ENCODE data around the gene SERPINB3.
"Not testable (repeated sequence)": the region's sequence is repeated elsewhere in the genome, so short reads cannot be mapped to it uniquely, and the experiment has no call there.

The SERPINB3 gene

DNA sequence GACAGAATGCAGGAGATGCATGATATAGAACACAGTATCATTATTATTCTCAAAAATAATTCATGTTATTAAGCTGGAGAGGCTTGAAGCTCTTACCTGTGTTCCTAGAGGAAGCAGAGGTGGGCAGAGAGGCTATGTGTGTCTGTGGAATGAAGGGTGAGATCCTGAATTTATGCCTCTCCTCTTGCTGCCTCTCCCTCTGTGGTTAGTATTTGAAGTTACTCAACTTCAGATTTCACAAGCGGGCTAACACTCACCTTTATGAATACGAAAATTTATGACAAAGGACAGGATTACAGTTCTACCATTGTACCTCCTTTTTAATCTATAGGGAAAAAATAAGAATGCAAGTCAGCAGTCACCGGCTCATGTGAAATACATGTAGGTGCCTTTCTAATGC is at the start of gene SERPINB3:
Gene SERPINB3 (minus strand): TSS at position 144 of the 400 bp plus-strand sequence. CDS start 677 bp downstream, outside the sequence.
- not testable (repeated sequence) for DNase-seq (ENCODE audit: low spot score)

DNA sequence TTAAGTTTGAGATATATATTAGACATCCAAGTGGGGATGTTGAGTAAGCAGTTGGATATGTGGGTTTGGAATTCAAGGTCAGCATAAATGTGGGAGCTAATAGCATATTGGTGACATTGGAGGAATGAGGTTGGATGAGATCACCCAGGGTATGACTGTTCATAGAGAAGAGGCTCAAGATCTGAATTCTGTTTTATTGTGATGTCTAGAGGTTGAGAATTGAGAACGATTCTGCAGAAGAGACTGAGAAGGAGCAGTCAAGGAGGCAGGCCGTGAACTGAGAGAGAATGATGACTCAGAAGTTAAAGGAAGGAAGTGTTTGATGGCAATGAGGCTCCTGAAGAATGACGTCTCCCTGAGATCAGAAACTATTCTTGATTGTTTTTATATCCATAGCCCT is 47.0 kb upstream of the SERPINB3 start:
- no peak for DNase-seq (ENCODE audit: low spot score)

DNA sequence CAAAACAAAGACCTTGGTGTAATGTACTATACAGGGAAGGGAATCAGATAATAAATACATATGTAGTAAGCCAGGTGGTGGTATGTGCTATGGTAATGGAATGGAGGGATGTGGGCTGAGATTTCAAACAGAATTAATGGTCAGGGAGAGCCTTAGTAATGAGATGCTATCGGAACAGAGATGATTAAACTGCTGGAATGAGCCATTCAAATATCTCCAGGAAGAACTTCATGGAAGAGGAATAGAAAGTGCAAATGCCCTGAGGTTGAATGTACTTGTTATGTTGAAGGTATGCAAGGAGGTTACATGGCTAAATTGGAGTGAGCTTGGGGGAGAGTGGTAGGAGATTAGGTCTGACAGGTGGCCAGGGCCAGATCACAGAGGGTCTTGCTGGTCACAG is 46.1 kb upstream of the SERPINB3 start:
- no peak for DNase-seq (ENCODE audit: low spot score)

DNA sequence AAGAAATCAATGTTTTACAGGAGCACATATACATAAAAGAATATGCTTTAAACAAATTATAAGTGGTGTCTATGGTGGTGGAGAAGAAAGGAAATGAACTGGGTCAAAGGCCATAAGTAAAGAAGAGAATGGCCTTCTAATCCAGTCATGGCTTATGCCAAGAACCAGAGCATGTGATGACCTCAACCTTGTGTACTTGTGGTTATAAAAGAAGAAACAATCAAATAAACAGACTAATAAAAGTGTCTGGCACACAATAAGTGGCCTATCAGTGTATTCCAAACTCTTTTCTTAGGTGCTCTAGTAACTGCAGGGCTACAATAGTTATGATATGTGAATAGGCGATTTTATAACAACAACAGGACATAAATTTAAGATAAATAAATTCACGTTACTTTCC is 43.7 kb upstream of the SERPINB3 start:
- no peak for DNase-seq (ENCODE audit: low spot score)

DNA sequence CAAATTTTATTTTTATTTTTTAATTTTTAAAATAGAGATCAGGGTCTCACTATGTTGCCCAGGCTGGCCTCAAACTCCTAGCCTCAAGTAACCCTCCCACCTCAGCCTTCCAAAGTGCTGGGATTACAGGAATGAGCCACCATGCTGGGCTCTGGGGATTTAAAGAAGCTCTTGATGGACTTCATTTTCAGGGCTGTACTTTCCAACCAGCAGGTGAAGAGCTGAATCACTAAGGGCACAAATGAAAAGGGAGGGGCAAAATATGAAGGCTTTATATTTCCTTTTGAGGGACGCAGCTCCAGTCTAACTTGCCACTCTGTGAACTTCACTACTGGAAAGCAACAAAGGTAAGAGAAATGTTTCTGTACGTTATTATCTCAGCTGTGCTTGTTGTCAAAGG is 41.0 kb upstream of the SERPINB3 start, which contains the start of gene SERPINB11:
Gene SERPINB11 (plus strand): TSS at position 301 of the 400 bp plus-strand sequence. CDS start 7,234 bp downstream, outside the sequence.
- DNase-seq (ENCODE audit: low spot score) = no peak

DNA sequence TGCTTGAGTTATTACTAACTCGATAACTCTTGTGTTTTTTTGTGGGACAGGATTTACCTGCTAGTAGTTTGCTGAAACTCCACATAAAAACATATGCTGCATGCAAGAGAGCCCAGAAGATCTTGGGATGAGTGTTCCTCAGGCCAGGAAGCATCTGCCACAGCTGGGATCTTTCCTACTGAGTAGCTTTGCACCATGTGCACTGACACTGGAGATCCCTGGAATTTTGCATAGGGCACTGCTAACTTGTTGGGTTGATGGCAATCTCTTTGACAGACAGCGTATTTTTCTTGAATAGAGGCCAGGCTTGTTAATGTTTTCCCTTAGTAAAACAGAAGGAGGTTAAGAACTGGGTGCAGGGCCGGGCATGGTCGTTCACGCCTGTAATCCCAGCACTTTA is 40.3 kb upstream of the SERPINB3 start:
- no peak for DNase-seq (ENCODE audit: low spot score)

DNA sequence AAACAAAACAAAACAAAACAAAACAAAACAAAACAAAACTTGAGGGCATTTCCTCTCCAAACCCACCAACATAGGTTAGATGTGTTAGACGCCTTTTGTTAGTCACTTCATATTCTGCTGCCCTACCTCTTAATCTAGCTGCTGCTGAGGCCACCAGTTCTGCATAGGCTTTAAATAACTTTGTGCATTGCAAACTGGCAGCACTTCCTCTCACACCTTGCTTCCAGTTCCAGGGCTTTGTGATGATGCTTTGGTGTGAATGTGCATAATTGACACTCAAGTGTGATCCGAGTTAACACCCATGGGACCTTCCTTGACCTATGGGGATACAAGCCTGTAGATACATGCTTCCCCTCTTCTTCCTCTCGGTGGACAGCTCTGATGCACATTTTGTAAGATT is 38.8 kb upstream of the SERPINB3 start:
- no peak for DNase-seq (ENCODE audit: low spot score)

DNA sequence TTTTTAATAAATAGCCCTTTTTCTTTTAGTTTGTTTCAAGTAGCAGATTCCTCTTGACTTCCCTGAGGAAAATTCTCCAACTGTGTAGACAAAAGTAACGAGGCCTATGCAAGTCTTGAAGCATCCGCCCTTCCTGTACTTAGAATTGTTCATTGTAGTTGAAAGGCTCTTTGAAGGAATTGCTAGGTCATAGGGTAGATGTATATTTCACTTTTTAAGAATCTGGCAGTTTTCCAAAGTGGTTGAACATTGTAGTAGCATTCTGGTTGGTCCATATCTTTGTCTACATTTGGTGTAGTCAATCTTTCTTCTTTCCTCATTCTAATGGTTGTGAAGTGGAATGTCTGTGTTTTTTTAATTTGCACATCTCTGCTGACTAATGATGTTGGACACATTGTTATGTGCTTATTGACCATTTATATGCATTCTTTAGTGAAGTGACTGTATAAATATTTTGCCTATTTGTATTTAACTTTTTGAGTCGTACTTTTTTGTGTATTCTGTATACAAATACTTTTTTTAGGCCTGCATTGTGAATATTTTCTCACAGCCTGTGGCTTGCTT is 35.5 kb upstream of the SERPINB3 start:
- DNase-seq (ENCODE audit: low spot score) = no peak

DNA sequence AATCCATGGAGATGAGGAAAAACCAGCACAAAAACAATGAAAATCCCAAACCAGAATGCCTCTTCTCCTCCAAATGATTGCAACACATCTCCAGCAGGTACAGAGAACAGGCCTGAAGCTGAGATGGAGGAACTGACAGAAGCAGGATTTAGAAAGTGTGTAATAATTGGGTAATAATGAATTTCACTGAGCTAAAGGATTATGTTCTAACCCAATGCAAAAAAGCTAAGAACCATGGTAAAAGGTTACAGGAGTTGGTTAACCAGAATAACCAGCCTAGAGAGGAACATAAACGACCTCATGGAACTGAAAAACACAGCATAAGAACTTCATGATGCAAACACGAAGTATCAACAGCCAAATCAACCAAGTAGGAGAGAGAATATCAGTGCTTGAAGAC is 27.4 kb upstream of the SERPINB3 start:
- DNase-seq (ENCODE audit: low spot score) = no peak

DNA sequence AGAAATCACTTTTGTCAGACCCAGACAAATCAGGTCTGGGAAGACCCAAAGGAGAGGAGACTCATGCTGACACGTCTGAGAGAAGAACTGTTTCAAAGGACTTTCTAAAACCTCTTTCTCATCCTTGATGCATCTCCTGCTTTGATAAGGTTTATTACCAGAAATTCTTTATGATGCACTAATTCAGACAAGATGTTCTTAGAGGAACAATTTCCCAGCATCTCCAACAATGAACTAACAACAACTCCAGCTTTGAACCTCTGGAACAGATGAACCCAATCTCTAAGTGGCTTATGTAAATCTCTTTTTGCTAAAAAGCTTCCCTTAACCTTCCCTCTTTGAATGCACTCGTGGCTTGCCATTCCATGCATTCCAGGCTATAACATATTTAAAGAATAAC is 25.2 kb upstream of the SERPINB3 start:
- no peak for DNase-seq (ENCODE audit: low spot score)

DNA sequence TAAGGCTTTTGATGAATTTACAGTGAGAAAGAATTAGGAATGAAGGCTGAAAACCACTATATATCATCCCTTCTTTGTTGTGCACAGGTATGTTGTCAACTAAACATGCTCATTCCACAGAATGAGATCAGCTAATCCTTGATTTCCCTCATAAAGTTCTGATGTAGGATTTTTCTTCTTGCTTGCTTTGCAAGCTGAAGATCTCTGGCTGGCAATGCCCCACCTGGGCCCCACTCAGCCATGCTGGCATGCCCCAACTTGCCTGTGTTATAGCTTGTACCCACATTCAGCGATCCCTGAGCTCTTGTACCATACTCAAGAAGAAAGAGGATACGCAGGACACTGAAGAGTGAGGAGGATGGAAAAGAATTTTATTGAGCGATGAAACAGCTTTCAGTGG is 23.0 kb upstream of the SERPINB3 start:
- no peak for DNase-seq (ENCODE audit: low spot score)

DNA sequence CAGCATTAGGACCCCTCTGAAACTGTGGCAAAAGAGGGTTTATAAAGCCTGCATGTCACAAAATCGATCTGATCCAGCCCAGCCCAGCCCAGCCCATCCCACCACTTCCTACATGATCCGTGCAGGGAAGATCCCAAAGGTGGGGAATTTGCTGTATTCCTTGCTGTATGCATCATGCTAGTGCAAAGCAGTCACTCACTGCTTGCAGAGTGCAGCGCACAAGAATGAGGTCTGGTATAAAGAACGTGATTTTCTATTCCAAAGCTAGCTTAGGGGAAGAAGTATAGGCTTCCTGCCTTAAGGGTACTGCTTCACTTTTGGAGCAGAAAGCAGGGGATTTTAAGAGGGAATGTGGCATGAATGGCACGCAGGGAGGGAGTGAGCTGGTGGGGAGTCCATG is 22.2 kb upstream of the SERPINB3 start:
- no peak for DNase-seq (ENCODE audit: low spot score)

DNA sequence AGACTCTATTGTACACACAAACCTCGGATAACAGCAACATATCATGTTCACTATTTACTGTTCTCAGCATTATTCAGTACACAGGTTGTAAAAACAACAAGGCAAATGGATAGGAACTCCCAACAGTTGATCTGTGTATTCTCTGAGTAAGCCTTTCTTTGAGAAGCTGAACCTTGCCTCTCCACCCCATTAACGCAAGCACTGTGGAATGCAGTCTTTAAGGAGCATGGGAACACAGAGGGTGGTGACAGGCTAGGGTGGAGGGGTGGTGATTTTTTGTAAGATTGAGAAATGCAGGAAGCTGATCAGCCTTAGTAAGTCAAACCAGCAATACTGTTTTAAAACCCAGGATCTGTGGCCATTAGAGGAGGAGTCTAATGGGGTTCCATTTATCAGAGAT is 21.5 kb upstream of the SERPINB3 start:
- DNase-seq (ENCODE audit: low spot score) = no peak

DNA sequence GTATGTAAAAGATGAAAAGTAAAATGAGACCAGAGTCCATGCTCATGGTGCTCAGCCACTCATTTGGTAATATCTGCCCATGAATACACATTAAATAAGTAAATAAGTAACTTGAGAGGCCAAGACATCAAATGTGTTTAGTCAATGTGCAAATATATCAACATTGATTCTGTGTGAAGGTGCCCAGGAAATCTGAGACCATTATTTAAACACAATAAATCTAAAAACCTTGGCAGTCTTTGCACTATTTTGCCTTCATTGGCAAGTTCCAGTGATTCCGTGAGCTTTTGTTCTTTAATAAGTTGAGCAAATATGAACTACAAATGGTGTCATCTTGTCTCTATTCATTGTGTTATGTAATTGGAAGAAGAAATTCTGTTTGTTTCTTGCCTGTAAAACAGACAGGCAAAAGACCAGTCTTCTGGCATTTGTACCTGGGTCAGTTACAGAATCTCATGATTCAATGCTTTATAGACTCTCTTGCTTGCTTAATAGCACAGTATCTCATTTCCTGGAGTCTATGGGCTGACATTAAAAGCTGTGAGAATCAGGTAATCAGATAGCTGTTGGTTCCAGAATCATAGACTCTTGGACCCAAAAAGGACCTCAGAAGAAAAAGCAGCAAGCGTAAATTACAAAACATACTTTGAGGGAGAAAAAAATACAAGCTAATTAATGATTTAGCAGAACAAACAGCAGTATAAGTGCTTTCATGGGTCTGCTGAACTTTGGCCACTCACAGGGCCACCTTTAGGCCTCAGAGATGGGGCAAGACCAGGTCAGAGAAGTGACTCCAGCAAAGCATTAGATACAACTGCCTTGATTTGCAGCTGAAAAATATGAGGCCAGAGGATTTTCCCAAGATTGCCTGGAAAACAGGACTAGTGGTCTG is 20.0 kb upstream of the SERPINB3 start:
- no peak for DNase-seq (ENCODE audit: low spot score)

DNA sequence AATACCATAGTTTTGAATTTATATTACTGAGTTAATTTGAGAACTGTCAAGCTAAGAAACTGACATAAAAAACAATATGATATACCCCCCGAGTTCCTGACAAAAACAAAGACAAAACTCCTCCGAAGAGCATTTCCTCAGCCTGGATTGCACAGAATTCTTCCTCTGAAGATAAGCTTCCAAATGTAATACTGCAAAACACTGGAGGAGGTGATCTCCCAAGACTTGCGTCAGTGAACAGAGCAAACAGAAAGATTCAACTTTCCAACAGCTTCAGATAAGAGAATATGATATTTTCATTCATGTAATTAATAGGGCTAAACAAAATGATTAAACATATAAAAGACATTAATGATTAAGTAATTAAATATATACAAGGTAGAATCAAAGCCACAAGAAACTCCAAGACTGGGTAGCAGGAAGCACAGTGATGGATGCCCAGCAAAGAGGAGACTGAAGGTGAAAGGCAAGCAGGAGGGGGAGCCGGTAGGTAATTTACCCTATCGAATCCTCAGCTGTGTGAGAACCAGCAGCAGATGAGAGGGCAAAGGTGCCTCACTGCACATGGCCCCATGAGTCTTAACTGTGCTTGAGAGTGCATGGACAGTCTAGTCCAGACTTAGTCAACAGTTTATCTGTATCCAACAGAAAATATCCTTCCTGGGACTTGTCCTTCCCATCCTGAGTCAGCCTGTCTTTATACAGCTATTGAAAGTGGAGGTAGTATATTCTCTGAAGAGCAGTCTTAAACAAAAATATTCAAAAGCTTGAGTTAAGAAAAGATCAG is 18.3 kb upstream of the SERPINB3 start:
- DNase-seq (ENCODE audit: low spot score) = no peak

DNA sequence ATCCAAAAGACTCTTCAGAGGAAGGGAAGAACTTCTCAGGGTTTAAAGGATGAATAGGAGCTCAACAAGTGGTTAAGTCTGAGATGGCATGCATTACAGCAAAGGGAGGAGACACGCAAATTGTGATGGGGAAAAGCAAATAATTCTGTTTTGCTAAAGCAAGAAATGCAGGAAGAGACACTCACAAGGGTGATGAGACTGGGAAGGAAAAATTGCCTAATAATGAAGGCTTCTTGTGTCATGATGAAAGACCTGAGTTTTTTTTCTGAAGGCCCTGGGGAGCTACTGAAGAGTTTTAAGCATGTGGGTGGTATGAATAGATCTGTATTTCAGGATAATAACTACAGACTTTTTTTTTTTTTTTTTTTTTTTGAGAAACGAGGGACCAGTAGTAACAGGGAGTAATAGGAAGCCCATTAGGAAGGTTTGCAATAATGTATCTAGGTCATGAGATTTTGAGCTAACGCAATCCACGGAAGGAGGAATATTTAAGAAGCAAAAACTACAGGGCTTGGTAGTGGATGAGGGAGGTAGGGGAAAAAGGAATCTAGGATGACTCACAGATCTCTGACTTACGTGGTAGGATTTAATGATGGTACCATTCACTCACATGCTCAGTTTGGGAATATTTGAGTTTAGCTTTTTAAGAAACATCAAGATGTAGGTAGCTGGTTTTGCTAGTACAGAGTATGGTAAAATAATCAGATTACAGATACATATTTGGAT is 16.0 kb upstream of the SERPINB3 start:
- DNase-seq (ENCODE audit: low spot score) = no peak

DNA sequence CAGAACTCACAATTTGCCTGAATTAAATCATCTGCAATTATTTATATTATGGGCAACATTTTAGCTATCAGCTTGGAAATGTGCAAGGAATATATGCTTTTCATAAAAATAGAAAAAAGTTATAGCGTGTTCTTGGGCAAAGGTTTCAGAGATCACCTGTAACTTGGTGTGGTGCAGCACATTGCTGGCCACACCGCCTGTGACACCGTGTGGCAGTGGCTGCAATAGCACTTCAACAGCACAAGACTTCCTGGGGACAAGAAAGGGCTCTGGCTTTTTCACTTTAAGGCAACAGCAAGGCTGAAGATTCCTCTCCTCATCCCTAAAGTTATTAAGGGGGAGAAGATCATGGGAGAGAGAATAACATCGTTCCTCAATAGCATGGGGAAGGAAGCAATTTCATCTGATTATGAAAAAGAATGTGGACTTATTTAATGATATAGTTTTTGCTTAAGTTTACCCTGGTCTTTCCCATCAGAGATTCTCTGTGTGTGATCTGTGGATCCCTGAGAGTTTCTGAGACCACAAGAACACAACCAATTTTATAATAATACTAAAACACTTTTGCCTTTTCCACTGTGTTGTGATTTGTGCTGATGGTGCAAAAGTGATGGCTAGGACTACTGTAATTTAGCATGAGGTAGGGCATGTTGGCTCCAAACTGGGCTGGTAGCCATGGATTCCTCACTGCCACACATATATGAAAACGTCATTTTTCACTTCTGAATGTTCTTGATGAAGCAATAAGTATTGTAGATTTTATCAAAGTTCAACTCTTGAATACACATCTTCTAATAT is 15.0 kb upstream of the SERPINB3 start:
- DNase-seq (ENCODE audit: low spot score) = no peak

DNA sequence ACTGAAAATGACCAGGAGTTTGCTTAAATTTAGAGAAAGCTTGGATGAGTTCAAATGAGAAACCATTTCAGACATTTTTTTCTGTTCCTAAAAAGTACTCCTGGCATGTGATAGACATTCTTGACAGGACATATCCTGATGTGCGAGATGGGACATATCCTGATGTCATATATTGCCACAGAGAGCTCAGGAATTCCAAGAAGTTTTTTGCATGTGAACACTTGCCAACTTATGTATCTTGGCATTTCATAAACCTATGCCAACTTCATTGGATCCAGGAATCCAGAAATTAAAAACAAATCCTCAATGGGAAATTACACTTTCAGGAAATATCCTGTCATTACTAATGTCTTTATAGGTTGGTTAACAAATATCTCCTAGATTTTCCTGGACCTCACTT is 2.9 kb upstream of the SERPINB3 start:
- no peak for DNase-seq (ENCODE audit: low spot score)

DNA sequence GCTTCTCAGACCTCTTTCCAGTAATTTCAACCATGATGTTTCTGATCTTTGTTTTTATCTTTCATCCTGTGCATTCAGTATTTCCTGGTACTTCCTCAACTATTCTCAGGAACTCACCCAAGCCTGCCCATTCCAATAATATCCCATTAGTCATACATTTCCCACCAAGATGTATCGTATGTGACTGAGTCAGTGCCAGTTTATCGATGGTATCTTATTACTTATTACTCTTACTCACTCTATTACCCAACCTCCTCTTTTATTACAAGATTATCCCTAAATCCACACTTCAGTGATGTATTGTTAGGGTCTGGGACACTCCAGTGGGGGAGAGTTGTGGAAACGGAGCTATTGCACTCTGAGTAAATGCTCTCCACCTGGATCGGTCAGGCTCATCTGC is 2.8 kb downstream of the SERPINB3 start:
- not testable (repeated sequence) for DNase-seq (ENCODE audit: low spot score)

DNA sequence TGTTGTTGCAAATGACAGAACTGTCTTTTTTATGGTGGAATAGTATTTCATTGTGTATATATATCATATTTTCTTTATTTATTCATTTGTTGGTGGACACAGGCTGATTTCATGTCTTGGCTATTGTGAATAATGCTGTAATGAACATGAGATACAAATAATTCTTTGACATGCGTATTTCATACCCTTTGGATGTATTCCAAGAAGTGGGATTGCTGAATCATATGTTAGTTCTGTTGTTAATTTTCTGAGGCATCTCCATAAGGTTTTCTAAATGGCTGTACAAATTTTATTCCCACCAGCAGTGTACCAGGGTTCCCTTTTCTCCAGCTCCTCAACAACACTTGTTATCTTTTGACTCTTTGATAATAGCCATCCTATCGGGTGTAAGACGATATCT is 11.4 kb downstream of the SERPINB3 start:
- not testable (repeated sequence) for DNase-seq (ENCODE audit: low spot score)

DNA sequence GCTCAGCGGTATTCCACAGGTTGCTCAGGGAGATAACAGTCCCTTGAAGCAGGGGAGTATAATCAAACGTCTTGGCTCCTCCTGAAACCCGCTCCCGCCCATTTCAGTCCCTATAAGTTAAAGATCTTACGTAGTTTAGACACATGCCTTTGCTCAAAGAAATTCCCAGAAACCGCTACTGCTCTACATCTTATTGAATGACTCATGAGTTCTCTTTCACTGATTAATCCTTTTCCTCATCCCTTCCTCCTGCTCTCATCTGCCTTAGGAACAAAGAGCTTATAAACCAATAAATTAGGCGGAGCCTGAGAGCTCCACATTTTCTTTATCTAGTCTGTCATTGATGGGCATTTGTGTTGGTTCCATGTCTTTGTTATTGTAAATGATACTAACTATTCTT is 13.5 kb downstream of the SERPINB3 start:
- no peak for DNase-seq (ENCODE audit: low spot score)
